ENCODE measurements around the gene KY. TPM values are rescaled to one million over a fixed set of nuclear protein-coding genes. Genes with fewer than 3 reads are reported as not detected.

Gene KY
- total RNA-seq, 1 donor from 2014 or later = not detected

DNA sequence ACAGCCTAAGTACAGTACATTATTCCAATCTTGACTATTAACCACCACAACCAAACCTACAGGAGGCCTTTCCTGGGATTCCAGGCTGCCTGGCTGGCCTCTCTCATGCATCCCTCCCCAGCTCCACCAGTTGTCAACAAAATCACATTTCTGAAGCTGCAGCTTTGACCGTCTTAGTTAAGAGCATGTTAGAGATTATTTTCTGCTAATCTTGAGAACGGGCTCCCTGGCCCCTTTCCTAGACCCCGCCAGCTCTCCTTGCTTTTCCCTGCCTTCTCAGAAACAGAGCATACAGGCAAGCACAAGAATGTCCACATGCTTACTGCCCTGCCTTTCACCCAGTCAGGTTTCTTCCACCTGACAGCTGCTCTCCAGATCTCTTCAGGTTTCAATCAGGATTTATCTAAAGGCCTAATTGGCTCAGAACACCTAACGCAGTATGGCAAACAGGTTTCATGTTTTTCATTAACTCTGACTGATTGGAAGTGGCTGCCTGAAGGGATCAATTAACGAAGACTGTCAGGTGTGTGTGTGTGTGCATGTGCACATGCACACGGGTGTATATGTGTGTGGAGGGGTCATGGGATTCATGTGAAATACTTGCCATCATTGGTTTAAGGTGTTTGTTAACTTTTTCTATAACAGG, 12.3 kb downstream of the KY start:
- Mint-ChIP-seq H3K27me3 (ENCODE audit: low read depth) (peaks cover 14% of the 10 kb centered on the region), H3K4me1 (no peaks in the 10 kb centered on the region), H3K4me3 (no peak overlapping the region), H3K27ac (no peak overlapping the region), H3K36me3 (no peaks in the 10 kb centered on the region), H3K9me3 (peaks cover 5% of the 10 kb centered on the region)
- TF ChIP-seq, protein P1, sequence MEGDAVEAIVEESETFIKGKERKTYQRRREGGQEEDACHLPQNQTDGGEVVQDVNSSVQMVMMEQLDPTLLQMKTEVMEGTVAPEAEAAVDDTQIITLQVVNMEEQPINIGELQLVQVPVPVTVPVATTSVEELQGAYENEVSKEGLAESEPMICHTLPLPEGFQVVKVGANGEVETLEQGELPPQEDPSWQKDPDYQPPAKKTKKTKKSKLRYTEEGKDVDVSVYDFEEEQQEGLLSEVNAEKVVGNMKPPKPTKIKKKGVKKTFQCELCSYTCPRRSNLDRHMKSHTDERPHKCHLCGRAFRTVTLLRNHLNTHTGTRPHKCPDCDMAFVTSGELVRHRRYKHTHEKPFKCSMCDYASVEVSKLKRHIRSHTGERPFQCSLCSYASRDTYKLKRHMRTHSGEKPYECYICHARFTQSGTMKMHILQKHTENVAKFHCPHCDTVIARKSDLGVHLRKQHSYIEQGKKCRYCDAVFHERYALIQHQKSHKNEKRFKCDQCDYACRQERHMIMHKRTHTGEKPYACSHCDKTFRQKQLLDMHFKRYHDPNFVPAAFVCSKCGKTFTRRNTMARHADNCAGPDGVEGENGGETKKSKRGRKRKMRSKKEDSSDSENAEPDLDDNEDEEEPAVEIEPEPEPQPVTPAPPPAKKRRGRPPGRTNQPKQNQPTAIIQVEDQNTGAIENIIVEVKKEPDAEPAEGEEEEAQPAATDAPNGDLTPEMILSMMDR (IDR thresholded peaks at IDR 0.05; ENCODE audit: unreplicated experiment) = no peak
- DNase-seq (ENCODE audit: low spot score in 2 of 2, unreplicated experiment in 2 of 2) = peak in 1 of 2 experiments; percentile 13

DNA sequence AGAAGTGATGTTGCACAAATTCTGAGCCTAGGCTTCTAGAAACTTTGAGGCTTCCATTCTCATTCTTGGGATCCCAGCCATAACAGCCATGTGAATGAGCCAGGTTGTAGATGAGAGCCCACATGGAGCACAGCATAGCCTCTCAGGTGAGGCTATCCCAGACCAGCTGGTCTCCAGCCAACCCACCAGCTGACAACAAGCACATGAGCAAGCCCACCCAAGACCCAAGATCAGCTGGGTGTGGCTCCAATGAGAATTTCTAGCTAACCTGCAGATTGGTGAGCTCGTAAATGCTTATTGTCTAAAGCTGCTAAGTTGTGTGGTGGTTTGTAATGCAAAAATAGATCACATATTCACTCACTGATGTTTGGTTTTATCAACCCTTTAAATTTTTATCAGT, 14.4 kb downstream of the KY start:
- Mint-ChIP-seq H3K27me3 (ENCODE audit: low read depth) (peaks cover 11% of the 10 kb centered on the region), H3K4me1 (no peaks in the 10 kb centered on the region), H3K9me3 (peaks cover 23% of the 10 kb centered on the region), H3K4me3 (no peak overlapping the region), H3K27ac (no peak overlapping the region), H3K36me3 (no peaks in the 10 kb centered on the region)
- peak in 1 of 2 experiments; percentile 6 for DNase-seq (ENCODE audit: low spot score in 2 of 2, unreplicated experiment in 2 of 2)
- TF ChIP-seq, protein P1 (IDR thresholded peaks at IDR 0.05; ENCODE audit: unreplicated experiment) = no peak

DNA sequence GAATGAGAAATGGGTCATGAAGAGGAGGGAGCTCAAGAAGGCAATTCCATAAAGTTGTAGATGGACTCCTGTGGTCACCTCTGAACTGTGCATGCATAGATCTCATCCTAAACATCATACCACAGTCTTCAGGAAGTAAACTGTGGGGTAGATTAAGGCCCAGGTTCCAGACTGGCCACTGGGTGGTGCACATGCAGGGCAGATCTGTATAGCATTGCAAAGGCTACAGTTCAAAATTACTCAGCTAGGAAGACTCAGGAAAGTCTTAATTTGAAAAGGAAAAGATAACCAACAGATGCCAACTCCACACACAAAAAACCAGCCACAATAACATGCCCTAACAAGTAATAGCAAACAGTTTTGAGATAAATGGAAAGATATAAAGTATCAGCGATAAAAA, 20.3 kb downstream of the KY start:
- TF ChIP-seq, protein P1 (IDR thresholded peaks at IDR 0.05; ENCODE audit: unreplicated experiment) = no peak
- peak in 1 of 2 experiments; percentile 7 for DNase-seq (ENCODE audit: low spot score in 2 of 2, unreplicated experiment in 2 of 2)
- no peaks in the 10 kb centered on the region for H3K36me3 Mint-ChIP-seq
- H3K27me3 Mint-ChIP-seq (ENCODE audit: low read depth) = peaks cover 11% of the 10 kb centered on the region
- H3K4me1 Mint-ChIP-seq = no peaks in the 10 kb centered on the region
- no peak overlapping the region for H3K27ac Mint-ChIP-seq
- H3K9me3 Mint-ChIP-seq = peaks cover 39% of the 10 kb centered on the region
- H3K4me3 Mint-ChIP-seq = no peak overlapping the region

DNA sequence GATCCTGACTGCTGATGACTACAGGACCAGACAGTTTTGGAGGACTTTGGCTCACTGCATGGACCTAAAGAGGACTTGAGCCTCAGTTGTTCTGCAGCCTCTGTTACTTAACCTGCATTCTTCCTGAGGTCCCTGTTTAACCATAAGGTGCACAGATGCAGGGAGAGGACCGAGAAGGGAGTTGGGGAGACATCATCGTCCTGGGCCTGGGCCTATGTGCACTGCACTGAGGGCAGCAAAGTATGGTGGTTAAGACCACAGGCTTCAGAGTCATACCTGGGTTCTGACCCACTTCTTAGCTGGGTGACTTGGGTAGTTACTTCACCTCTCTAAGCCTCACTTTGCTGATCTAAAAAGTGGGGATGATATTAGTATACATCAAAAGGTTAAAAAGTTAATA, 21.9 kb downstream of the KY start:
- TF ChIP-seq, protein P1 (IDR thresholded peaks at IDR 0.05; ENCODE audit: unreplicated experiment) = no peak
- Mint-ChIP-seq H3K4me1 (no peaks in the 10 kb centered on the region), H3K27me3 (ENCODE audit: low read depth) (peaks cover 6% of the 10 kb centered on the region), H3K4me3 (no peak overlapping the region), H3K36me3 (no peaks in the 10 kb centered on the region), H3K27ac (no peak overlapping the region), H3K9me3 (peaks cover 38% of the 10 kb centered on the region)
- peak in 1 of 2 experiments; percentile 3 for DNase-seq (ENCODE audit: low spot score in 2 of 2, unreplicated experiment in 2 of 2)

DNA sequence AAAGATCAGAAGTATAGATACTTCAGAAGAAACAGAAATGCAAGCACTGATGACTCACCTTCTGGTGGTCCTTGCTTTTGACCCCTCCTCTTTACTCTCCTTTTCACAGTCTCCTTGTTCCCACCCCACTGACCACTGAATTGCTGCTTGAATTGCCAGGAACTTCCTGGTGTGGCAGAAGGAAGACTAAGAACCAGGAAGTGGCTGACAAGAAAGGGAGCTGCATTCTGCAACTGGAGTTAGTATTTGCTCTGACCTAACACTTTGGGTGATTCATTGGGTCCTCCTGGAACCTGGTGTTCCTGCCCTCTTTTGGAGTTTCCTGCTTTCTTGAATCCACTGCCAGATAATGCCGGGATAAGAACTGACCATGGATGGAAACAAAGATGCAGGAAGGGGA, 23.0 kb downstream of the KY start:
- no peak overlapping the region for H3K4me3 Mint-ChIP-seq
- H3K36me3 Mint-ChIP-seq = no peaks in the 10 kb centered on the region
- no peak overlapping the region for H3K27ac Mint-ChIP-seq
- TF ChIP-seq, protein P1 (IDR thresholded peaks at IDR 0.05; ENCODE audit: unreplicated experiment) = no peak
- no peaks in the 10 kb centered on the region for H3K4me1 Mint-ChIP-seq
- no peak for DNase-seq (ENCODE audit: low spot score in 2 of 2, unreplicated experiment in 2 of 2)
- H3K9me3 Mint-ChIP-seq = peaks cover 29% of the 10 kb centered on the region
- H3K27me3 Mint-ChIP-seq (ENCODE audit: low read depth) = peaks cover 2% of the 10 kb centered on the region

All from mesothelial cell of epicardium (in vitro differentiated cells).